AG10803 (cell line): ENCODE results near the gene TPSAB1.
"Not testable (repeated sequence)": the region's sequence is repeated elsewhere in the genome, so short reads cannot be mapped to it uniquely, and the experiment has no call there.

Experiments
- DNase-seq: peaks from one replicate; pipeline ENCODE4 v3.0.0; 2010; ENCODE audit warnings: low read depth
- H3K4me3 ChIP-seq: 2 replicates; pipeline ENCODE4 v1.5.1; 2011; ENCODE audit warnings: mild to moderate bottlenecking, low read length, control low read depth
- CTCF ChIP-seq: conservative IDR thresholded peaks from 2 replicates; pipeline ENCODE4 v1.5.1; 2011; ENCODE audit warnings: mild to moderate bottlenecking, low read length, control low read depth, inconsistent platforms

Gene TPSAB1

GRCh38 chr16:1196494-1196893, 44.0 kb upstream of the TPSAB1 start:
- DNase-seq: no peak
- TF ChIP-seq CTCF: no peak
- no peak overlapping the region for H3K4me3 ChIP-seq

GRCh38 chr16:1197237-1197866, 43.2 kb upstream of the TPSAB1 start:
- no peak for TF ChIP-seq CTCF
- DNase-seq: no peak
- no peak overlapping the region for H3K4me3 ChIP-seq

GRCh38 chr16:1198194-1198593, 42.3 kb upstream of the TPSAB1 start:
- no peak for TF ChIP-seq CTCF
- no peak overlapping the region for H3K4me3 ChIP-seq
- DNase-seq: no peak

GRCh38 chr16:1198671-1199346, 41.7 kb upstream of the TPSAB1 start:
- DNase-seq, H3K4me3 ChIP-seq: not testable (repeated sequence)

GRCh38 chr16:1199347-1200013, 41.0 kb upstream of the TPSAB1 start:
- H3K4me3 ChIP-seq: no peak overlapping the region
- no peak for DNase-seq
- TF ChIP-seq CTCF: no peak

GRCh38 chr16:1200014-1200627, 40.4 kb upstream of the TPSAB1 start:
- H3K4me3 ChIP-seq: no peak overlapping the region
- TF ChIP-seq CTCF: no peak
- DNase-seq: no peak

- no peak for DNase-seq
- no peak for TF ChIP-seq CTCF
- H3K4me3 ChIP-seq: no peak overlapping the region
These were observed 39.1 kb upstream of the TPSAB1 start for GRCh38 chr16:1201444-1201843.
